Spleen (tissue), 11 donors: ENCODE data around the gene GABBR2. TPM values are rescaled to one million over a fixed set of nuclear protein-coding genes. Genes with fewer than 3 reads are reported as not detected.
A peak's percentile ranks its signal among the peaks of the same experiment; 100 is the strongest.

Source experiments
- DNase-seq: peaks from one replicate; pipeline ENCODE4 v3.0.0-alpha.2; 2020
- H3K27ac ChIP-seq, 8 donors: fragments of 200-600 bp; sonication (generic) in 7 of 8; 1 replicate in 4 of 8; 2 replicates in 4 of 8; pipeline versions ENCODE4 v1.5.0 to v1.8.0; 2016 to 2021; ENCODE audit warnings: inconsistent platforms in 4 of 8, mild to moderate bottlenecking in 4 of 8, moderate library complexity in 1 of 8
- H3K27me3 ChIP-seq, 7 donors: fragments of 200-600 bp; sonication (generic) in 6 of 7; replicated peaks in 1 of 7; 1 replicate in 4 of 7; 2 replicates in 3 of 7; pipeline versions ENCODE4 v1.5.0 to v1.8.0; 2016 to 2021; ENCODE audit warnings: inconsistent platforms in 3 of 7, mild to moderate bottlenecking in 1 of 7
- H3K36me3 ChIP-seq, 6 donors: fragments of 200-600 bp; sonication (generic) in 5 of 6; 1 replicate in 4 of 6; 2 replicates in 2 of 6; pipeline versions ENCODE4 v1.5.0 to v1.8.0; 2016 to 2021; ENCODE audit warnings: inconsistent platforms in 2 of 6
- H3K4me1 ChIP-seq, 6 donors: fragments of 200-600 bp; sonication (generic) in 5 of 6; 1 replicate in 3 of 6; 2 replicates in 3 of 6; pipeline versions ENCODE4 v1.5.0 to v1.8.0; 2016 to 2021; ENCODE audit warnings: inconsistent platforms in 3 of 6
- H3K4me3 ChIP-seq, 8 donors: fragments of 200-600 bp; sonication (generic) in 7 of 8; 1 replicate in 4 of 8; 2 replicates in 4 of 8; pipeline versions ENCODE4 v1.5.0 to v1.8.0; 2016 to 2021; ENCODE audit warnings: inconsistent platforms in 4 of 8, mild to moderate bottlenecking in 4 of 8, moderate library complexity in 2 of 8
- H3K9me3 ChIP-seq, 8 donors: fragments of 200-600 bp; sonication (generic) in 7 of 8; 1 replicate in 4 of 8; 2 replicates in 4 of 8; pipeline versions ENCODE4 v1.5.0 to v1.8.0; 2016 to 2021; ENCODE audit warnings: inconsistent platforms in 4 of 8
- CTCF ChIP-seq, 11 experiments: fragments of 200-600 bp in 7 of 11; fragments of 450-650 bp in 4 of 11; sonication (generic) in 4 of 11; IDR thresholded peaks in 8 of 11; conservative IDR thresholded peaks in 3 of 11; 1 replicate in 7 of 11; 2 replicates in 4 of 11; pipeline versions ENCODE4 v1.4.0 to v1.8.0; 2016 to 2021; ENCODE audit warnings: antibody characterized with exemption in 11 of 11, inconsistent platforms in 4 of 11, mild to moderate bottlenecking in 1 of 11
- POLR2A ChIP-seq, 3 donors: fragments of 450-650 bp; IDR thresholded peaks; one replicate each; pipeline ENCODE4 v1.5.1; 2017; ENCODE audit warnings: antibody characterized with exemption in 3 of 3, mild to moderate bottlenecking in 1 of 3
- POLR2AphosphoS5 ChIP-seq, 3 donors: sonication (generic); formaldehyde crosslinking; IDR thresholded peaks; one replicate each; pipeline ENCODE4 v1.5.1; 2017; ENCODE audit warnings: antibody characterized with exemption in 3 of 3
- WGBS, 5 donors: extraction: QIAGEN DNeasy Blood & Tissue Kit in 3 of 5; methylation state at CpG; one replicate each; pipeline versions ENCODE4 v1.1.5 to v1.1.7; 2013 to 2018; 5-methylcytosine and 5-hydroxymethylcytosine counted together
- intact Hi-C: fragments of 100-400 bp; cut with DNase I; formaldehyde crosslinking; loops from one replicate; pipeline ENCODE4 v1.15.0; 2023; ENCODE audit warnings: low total_unique reads
- polyA plus RNA-seq, 3 donors: library from polyadenylated mRNA; stranded (reverse); fragments of 200-250 nt; gene quantifications; one replicate each; pipeline ENCODE4 v1.2.1, GENCODE V29; 2013
- total RNA-seq, 7 donors: library from RNA; depleted of rRNA in 3 of 7; stranded (reverse); fragments of >200 nt in 3 of 7; fragmentation: NEBNext Ultra II Directional in 4 of 7; extraction: Animal tissue kit (Norgen Biotek cat#: 25700) in 4 of 7; gene quantifications; one replicate each; pipeline versions ENCODE4 v1.1.0 to v1.2.1, GENCODE V29; 2016 to 2021
- donor health status: healthy with polysubstance abuse.
- donor health status: DM: no; HTN: no; CAD: no; lungs with moderate emphysema.
- donor health status: DM: no; HTN: no; CAD: no.
- donor health status: Bipolar disorder and iron deficiency.
- donor health status: healthy.
- donor health status: DM: no; HTN: no; CAD: no.
- donor health status: DM: yes; HTN: yes; CAD: no.

Gene GABBR2
- total and polyA plus RNA-seq, 10 donors, result 0.03 to 0.32 (median 0.07) TPM; not detected in 7

GRCh38 chr9:98251551-98251950, 457.2 kb downstream of the GABBR2 start:
- DNase-seq, result no peak
- Histone ChIP-seq H3K9me3 (no peaks in the 10 kb centered on the region), H3K27ac (peak overlapping the region in 5 of 8 donors; percentile 56 to 99 (median 82)), H3K36me3 (peaks cover 0 to 37% (median 0%) of the 10 kb centered on the region in 6 donors), H3K27me3 (no peaks in the 10 kb centered on the region), H3K4me1 (peaks cover 10 to 88% (median 46%) of the 10 kb centered on the region in 6 donors), H3K4me3 (no peak overlapping the region)
- no peak for TF ChIP-seq POLR2AphosphoS5 (IDR thresholded peaks at IDR 0.05)
- TF ChIP-seq CTCF (IDR thresholded peaks at IDR 0.05 in 8 of 11, conservative IDR thresholded peaks at IDR 0.05 in 3 of 11), result no peak
- TF ChIP-seq POLR2A (IDR thresholded peaks at IDR 0.05), result no peak
- intact Hi-C loops, result loop anchor here (5.0 to 10.0 kb wide), 2 partner anchors 47 to 269 kb away; partner anchors contain the start of gene ANP32B
- 80 to 97% (median 94%) methylated on average over 3 to 9 of the region's 9 CpGs for WGBS, 5 donors

- WGBS, 5 donors, result 78 to 94% (median 84%) methylated on average over 2 of the region's 2 CpGs
These were observed 459.0 kb downstream of the GABBR2 start for GRCh38 chr9:98249771-98250170.

GRCh38 chr9:98248737-98249474, 459.8 kb downstream of the GABBR2 start:
- Histone ChIP-seq H3K4me3 (peak overlapping the region in 1 of 8 donors; percentile 21), H3K36me3 (peaks cover 0 to 43% (median 0%) of the 10 kb centered on the region in 6 donors), H3K27me3 (no peaks in the 10 kb centered on the region), H3K27ac (peak overlapping the region in 7 of 8 donors; percentile 51 to 99 (median 82)), H3K9me3 (no peaks in the 10 kb centered on the region), H3K4me1 (peaks cover 8 to 79% (median 32%) of the 10 kb centered on the region in 6 donors)
- TF ChIP-seq CTCF (IDR thresholded peaks at IDR 0.05 in 8 of 11, conservative IDR thresholded peaks at IDR 0.05 in 3 of 11), result no peak
- TF ChIP-seq POLR2A (IDR thresholded peaks at IDR 0.05), result no peak
- peak; percentile 53 to 66 (median 58) for TF ChIP-seq POLR2AphosphoS5 (IDR thresholded peaks at IDR 0.05)
- peak; percentile 91 for DNase-seq
- WGBS, 5 donors, result 29 to 51% (median 44%) methylated on average over 16 of the region's 16 CpGs
- intact Hi-C loops, result no loop called here

More at GRCh38 chr9:98249771-98250170, 459.0 kb downstream of the GABBR2 start:
- Histone ChIP-seq H3K4me1 (peaks cover 10 to 83% (median 41%) of the 10 kb centered on the region in 6 donors), H3K27me3 (no peaks in the 10 kb centered on the region), H3K4me3 (no peak overlapping the region), H3K27ac (peak overlapping the region in 4 of 8 donors; percentile 60 to 99 (median 82)), H3K9me3 (no peaks in the 10 kb centered on the region), H3K36me3 (peaks cover 0 to 40% (median 0%) of the 10 kb centered on the region in 6 donors)
- TF ChIP-seq POLR2A (IDR thresholded peaks at IDR 0.05) (no peak), POLR2AphosphoS5 (IDR thresholded peaks at IDR 0.05) (no peak), CTCF (IDR thresholded peaks at IDR 0.05 in 8 of 11, conservative IDR thresholded peaks at IDR 0.05 in 3 of 11) (no peak)
- DNase-seq, result no peak
- intact Hi-C loops, result loop anchor here (5.0 to 10.0 kb wide), 2 partner anchors 45 to 267 kb away; partner anchors contain the start of gene ANP32B
